Hippocampal formation (tissue), 2 donors: ENCODE data around the gene PON1.

Experiments
- DNase-seq, 2 donors: peaks; one replicate each; lab custom pipeline; 2025; lab: John Stamatoyannopoulos, UW

Gene PON1

GRCh38 chr7:95324431-95324830, at the start of gene PON1:
TSS of gene PON1 (minus strand) at chr7:95324532. CDS start at chr7:95324475, 57 bp downstream.
- DNase-seq, result no peak

GRCh38 chr7:95373323-95373722, 49.0 kb upstream of the PON1 start:
- no peak for DNase-seq

GRCh38 chr7:95368235-95368634, 43.9 kb upstream of the PON1 start:
- no peak for DNase-seq

GRCh38 chr7:95367606-95368005, 43.3 kb upstream of the PON1 start:
- no peak for DNase-seq

GRCh38 chr7:95365151-95365550, 40.8 kb upstream of the PON1 start:
- no peak for DNase-seq

DNA sequence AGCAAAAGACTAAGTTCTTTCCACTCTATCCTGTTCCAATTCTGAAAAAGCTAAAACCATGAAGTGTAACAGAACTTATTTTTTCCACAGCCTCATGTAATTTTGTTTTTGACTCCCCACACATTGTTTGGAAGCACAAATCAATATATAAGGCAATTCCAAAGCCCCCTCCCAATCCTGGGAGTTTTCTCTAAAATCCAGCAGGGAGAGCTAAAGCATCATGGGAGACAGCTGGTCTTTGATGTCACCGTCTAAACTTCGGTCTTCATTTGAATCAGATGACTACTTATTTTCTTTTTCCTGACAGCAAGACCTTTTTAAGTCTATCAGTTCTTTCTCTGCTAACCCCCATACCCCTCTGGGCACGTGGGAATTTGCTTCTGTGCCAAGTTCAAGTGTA, 33.3 kb upstream of the PON1 start:
- no peak for DNase-seq

DNA sequence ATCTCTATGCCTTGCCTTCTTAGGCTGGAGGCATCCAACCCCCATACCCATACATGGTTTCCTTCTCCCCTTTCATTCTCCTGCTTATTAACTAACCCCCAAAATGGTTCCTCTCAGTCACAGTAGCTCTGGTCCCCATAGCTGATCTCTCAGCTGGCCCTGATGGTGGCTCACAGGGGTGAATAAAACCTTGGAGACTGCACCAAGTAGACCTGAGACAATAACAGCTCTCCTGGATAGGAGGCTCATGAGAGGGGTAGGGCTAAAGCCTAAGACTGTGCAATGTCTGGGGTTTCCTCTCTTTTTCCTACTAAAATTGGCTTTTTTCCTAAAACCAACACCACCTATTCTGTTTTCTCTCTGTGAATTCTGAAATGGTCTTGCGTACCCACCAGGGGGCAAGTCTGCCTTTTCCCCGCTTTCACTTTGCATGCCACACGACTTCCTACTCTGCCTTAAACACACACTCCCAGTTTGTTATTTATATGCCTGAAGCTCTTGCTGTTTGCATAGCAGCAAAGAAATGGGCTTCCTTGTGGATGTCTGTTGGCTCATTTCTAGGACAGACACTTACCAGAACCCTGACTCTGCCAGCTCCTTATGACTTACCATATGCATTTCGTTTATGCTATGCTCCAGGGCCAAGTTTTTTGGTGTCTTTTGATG, 18.4 kb upstream of the PON1 start:
- DNase-seq, result no peak

DNA sequence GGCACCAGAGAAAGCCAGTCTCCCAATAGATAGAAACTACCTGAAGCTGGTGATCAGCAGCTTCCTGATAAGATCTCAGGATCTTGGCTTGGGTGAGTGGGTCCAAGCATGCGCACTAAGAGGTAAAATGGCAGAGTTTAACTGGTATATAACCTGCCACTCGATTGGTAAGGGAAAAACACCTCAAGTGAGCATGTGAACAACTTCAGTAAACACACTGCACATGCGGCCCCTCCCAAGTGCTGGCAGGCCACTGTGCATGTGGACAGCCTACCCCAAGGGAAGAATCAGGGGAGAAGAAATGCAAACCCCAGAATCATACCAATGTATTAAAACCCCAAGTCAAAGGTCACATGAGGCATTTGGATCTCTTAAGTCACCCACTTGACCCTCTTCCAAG, 17.7 kb upstream of the PON1 start:
- no peak for DNase-seq

- no peak for DNase-seq
Measured at GRCh38 chr7:95340491-95340890, 16.2 kb upstream of the PON1 start.

GRCh38 chr7:95338832-95339231, 14.5 kb upstream of the PON1 start:
- DNase-seq, result no peak

DNA sequence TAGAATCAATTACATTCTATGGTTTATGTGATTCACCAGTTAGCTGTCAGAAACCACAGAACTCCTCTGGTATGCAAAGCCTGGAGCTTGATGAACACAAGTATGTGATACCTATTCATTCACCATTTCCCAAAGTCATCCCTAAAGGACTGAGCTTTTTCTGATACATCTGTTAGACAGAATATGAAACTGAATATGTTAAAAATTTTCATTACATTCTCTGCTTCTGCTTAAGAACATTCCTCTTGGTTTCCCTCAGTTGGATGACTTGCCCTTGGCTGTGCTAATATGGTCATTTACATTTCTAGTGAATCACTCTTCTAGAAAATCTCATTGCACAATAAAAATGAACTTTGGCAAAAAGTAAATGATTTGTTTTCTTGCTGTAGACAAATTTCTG, 10.8 kb upstream of the PON1 start:
- no peak for DNase-seq

GRCh38 chr7:95334447-95334846, 10.1 kb upstream of the PON1 start:
- DNase-seq, result no peak

DNA sequence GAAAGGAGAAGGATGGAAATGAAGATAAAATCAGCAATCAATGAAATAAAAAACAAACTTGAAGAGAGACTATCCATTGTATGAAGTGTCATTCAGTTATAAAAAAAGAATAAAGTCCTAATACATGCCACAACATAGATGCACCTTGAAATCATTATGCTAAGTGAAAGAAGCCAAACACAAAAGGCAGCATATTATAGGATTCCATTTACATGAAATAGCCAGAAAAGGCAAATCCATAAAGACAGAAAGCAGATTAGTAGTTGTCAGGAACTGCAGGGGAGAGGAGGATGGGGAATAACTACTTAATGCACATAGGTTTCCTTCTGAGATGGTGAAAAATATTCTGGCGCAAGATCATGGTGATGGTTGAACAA, 6.6 kb upstream of the PON1 start:
- no peak for DNase-seq

- DNase-seq, result no peak
Measured at GRCh38 chr7:95330204-95330960, 6.0 kb upstream of the PON1 start.

DNA sequence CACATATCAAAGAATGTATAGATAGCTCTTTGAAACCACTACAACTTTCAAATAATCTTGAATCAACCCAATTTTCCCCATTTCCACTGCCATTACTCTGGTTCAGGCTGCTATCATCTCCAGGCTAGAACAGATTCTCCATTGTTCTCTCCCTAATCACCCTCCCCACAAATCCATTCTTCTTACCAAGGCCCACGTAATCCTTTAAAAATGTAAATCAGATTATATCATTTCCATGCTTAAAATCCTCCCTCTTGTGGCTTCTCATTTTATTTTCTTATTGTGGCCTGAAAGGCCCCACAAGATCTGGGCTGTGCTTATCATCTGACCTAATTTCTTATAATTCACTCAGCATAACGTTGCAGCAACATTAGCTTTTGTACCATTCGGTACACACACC, 3.0 kb upstream of the PON1 start:
- DNase-seq, result no peak

GRCh38 chr7:95323410-95324129, 762 bp downstream of the PON1 start:
- no peak for DNase-seq

GRCh38 chr7:95322854-95323253, 1.5 kb downstream of the PON1 start:
- DNase-seq, result no peak

- DNase-seq, result no peak
Measured at GRCh38 chr7:95322396-95322795, 1.9 kb downstream of the PON1 start.

GRCh38 chr7:95321720-95322119, 2.6 kb downstream of the PON1 start:
- DNase-seq, result no peak

GRCh38 chr7:95320651-95321050, 3.7 kb downstream of the PON1 start:
- DNase-seq, result no peak

- no peak for DNase-seq
Measured at GRCh38 chr7:95319570-95319969, 4.8 kb downstream of the PON1 start.

GRCh38 chr7:95318501-95319100, 5.7 kb downstream of the PON1 start:
- DNase-seq, result no peak

GRCh38 chr7:95317966-95318365, 6.4 kb downstream of the PON1 start:
- no peak for DNase-seq
